HG03095 (cell line): Measurements from ENCODE around the gene COPRS.
"Not testable (repeated sequence)": the region's sequence is repeated elsewhere in the genome, so short reads cannot be mapped to it uniquely, and the experiment has no call there.

ENCODE experiments used
- ATAC-seq: cut with Tn5 transposase; IDR thresholded peaks from one replicate; pipeline ENCODE4 v1.9.1; 2021; ENCODE audit warnings: moderate library complexity; ENCODE audit not compliant: unreplicated experiment

COPRS gene

GRCh38 chr17:31853911-31854470 lies 5.1 kb downstream of the COPRS start:
- ATAC-seq = no peak

GRCh38 chr17:31845291-31845690 lies 13.8 kb downstream of the COPRS start:
- ATAC-seq = no peak

- no peak for ATAC-seq
Observed at GRCh38 chr17:31843070-31843745, 15.8 kb downstream of the COPRS start.

GRCh38 chr17:31842195-31843069 lies 16.6 kb downstream of the COPRS start:
- ATAC-seq = no peak

- ATAC-seq = no peak
Observed at GRCh38 chr17:31841850-31842194, 17.2 kb downstream of the COPRS start.

GRCh38 chr17:31838636-31839225 lies 20.3 kb downstream of the COPRS start:
- no peak for ATAC-seq

- ATAC-seq = no peak
Observed at GRCh38 chr17:31835984-31836383, 23.1 kb downstream of the COPRS start.

GRCh38 chr17:31834448-31834847 lies 24.6 kb downstream of the COPRS start:
- ATAC-seq = peak; percentile 72

GRCh38 chr17:31832746-31833145 lies 26.3 kb downstream of the COPRS start:
- no peak for ATAC-seq

- no peak for ATAC-seq
Observed at GRCh38 chr17:31830971-31831858, 27.8 kb downstream of the COPRS start.

- no peak for ATAC-seq
Observed at GRCh38 chr17:31829649-31830048, 29.4 kb downstream of the COPRS start.

- not testable (repeated sequence) for ATAC-seq
Observed at GRCh38 chr17:31828955-31829354, 30.1 kb downstream of the COPRS start.

GRCh38 chr17:31825961-31826691 lies 32.9 kb downstream of the COPRS start:
- no peak for ATAC-seq

- no peak for ATAC-seq
Observed at GRCh38 chr17:31824766-31825360, 34.2 kb downstream of the COPRS start.

- ATAC-seq = no peak
Observed at GRCh38 chr17:31823014-31823413, 36.0 kb downstream of the COPRS start.

- no peak for ATAC-seq
Observed at GRCh38 chr17:31820691-31821435, 38.2 kb downstream of the COPRS start.

GRCh38 chr17:31819578-31819977 lies 39.5 kb downstream of the COPRS start:
- ATAC-seq = no peak

- not testable (repeated sequence) for ATAC-seq
Observed at GRCh38 chr17:31818863-31819262, 40.2 kb downstream of the COPRS start.

- no peak for ATAC-seq
Observed at GRCh38 chr17:31815212-31815730, 43.8 kb downstream of the COPRS start.
